GM18505 (cell line): ENCODE data around the gene CRLF1.

Source experiments
- ATAC-seq: cut with Tn5 transposase; IDR thresholded peaks from one replicate; pipeline ENCODE4 v1.9.1; 2021; ENCODE audit not compliant: unreplicated experiment
- POLR2A ChIP-seq: IDR thresholded peaks from 4 replicates; pipeline ENCODE4 v1.6.1; 2011; ENCODE audit warnings: borderline replicate concordance; ENCODE audit not compliant: insufficient read depth, insufficient read length; ENCODE audit errors: extremely low read depth

Gene CRLF1

DNA sequence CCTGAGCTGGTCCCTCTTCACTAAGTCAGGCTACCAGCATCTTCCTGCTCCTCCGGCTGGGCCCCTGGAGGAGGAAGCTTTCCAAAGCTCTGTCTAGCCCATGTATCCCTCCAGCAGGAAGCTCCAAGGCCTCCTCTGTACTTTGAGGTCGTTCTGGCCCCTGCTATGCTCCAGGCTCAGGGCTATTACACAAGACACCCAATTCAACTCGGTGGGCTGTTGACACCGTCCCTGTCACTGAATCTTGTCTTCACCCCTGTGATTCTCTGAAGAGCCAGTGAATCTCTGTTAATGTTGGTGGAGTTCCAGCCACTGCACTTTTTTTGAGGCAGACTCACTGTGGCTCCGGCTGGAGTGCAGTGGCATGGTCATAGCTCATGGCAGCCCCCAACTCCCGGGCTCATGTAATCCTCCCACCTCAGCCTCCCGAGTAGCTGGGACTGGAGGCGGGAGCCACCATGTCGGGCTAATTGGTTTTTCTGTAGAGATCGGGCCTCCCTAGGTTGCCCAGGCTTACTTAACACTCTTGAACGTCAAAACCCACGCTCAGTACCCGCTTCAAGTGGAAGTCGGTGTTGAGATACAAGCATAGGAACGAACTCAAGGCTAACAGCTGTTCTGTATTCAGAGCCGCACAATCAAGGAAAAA, 18.5 kb downstream of the CRLF1 start:
- peak; percentile 1 for ATAC-seq
- TF ChIP-seq POLR2A = no peak

DNA sequence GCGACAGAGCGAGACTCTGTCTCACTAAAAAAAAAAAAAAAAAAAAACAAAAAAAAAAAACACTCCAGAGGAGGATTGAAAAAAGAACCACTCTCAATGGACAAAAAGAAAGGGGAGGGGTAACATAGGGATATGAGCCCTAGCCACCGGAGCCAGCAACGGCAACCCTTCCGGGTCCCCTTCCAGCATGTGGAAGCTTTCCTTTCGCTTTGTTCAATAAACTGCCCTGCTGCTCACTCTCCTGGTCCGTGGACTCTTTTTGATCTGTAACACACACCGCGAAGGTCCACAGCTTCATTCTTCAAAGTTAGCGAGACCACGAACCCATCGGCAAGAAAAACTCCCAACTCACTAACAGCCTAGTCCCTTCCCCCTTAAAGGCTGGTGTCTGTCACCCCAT, 19.0 kb downstream of the CRLF1 start:
- TF ChIP-seq POLR2A = no peak
- ATAC-seq = no peak

DNA sequence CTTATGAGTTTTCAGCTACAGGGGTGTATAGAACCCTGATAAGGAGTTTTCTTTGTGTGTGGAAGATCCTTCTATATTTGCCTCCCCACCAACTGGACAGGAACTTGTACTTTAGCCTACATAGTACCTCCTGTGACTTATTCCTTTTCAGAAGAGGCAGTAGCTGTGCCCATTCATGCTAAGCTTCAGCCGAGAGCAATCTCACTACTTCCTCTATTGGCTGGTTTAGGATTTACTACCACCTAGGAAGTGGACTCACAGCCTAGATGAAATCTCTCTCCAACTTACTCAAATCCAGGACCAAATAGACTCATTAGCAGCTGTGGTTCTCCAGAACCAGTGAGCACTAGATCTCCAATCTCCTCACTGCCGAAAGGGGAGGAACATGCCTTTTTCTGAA, 20.3 kb downstream of the CRLF1 start:
- ATAC-seq = no peak

DNA sequence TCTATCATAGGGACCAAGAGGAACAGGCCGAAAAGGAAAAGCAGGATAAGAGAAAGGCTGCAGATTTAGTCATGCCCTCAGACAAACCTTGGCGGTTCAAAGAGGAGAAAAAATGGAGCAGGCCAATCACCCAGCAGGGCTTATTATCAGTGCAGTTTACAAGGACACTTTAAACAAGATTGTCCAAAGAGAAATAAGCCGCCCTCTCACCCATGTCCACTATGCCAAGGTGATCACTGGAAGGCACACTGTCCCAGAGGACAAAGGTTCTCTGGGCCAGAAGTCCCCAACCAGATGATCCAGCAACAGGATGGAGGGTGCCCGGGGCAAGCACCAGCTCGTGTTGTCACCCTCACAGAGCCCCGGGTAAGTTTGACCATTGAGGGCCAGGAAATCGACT, 26.3 kb downstream of the CRLF1 start:
- no peak for TF ChIP-seq POLR2A
- no peak for ATAC-seq

More for the DNA sequence above, 20.3 kb downstream of the CRLF1 start:
- no peak for TF ChIP-seq POLR2A

DNA sequence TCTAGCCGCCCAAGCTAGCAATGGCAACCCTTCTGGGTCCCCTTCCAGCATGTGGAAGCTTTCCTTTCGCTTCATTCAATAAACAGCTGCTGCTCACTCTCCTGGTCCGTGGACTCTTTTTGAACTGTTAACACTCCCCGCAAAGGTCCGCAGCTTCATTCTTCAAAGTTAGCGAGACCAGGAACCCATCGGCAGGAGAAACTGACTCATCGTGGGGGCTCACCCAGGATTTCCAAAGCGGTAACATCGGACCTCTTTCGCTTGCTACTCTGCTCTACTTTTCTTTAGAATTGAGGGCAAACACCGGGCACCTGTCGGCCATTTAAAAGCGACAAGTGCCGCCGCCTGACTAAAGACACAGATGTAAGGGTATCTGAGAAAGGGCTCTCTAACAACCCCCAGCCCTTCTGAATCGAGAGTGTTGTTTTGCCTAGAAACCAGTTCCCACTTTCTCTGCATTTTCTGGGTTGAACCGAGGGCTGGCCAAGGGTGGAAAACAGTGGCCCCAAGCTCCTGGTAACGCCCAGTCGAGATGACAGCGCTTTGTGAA, 29.2 kb downstream of the CRLF1 start:
- TF ChIP-seq POLR2A = no peak
- no peak for ATAC-seq

DNA sequence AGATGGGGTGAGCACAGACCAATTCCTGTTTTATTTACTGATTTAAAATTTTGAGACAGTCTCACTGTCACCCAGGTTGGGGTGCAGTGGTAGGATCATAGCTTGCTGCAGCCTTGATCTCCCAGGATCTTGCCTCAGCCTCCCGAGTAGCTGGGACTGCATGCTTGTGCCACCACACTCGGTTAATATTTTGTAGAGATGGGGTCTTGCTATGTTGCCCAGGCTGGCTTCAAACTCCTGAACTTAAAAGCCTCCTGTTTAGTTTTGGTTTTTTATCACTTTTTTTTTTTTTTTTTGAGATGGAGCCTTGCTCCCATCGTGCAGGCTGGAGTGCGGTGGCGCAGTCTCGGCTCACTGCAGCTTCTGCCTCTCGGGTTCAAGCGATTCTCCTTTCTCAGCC, 30.2 kb downstream of the CRLF1 start:
- no peak for TF ChIP-seq POLR2A
- no peak for ATAC-seq

DNA sequence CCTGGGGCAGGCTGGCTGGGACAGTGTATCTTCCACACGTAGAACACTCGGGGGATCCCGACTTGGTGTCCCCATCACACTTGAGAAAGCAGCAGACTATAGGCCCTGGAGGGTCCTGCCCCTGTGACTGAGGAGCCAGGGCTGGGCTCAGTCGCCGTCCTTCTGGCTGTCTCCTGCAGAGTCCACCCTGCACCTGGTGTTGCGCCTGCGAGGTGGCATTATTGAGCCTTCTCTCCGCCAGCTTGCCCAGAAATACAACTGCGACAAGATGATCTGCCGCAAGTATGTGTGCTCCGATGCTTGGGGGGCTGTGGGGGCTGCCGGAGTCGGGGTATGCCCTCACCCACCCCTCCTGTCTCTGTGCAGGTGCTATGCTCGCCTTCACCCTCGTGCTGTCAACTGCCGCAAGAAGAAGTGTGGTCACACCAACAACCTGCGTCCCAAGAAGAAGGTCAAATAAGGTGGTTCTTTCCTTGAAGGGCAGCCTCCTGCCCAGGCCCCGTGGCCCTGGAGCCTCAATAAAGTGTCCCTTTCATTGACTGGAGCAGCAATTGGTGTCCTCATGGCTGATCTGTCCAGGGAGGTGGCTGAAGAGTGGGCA, 31.8 kb downstream of the CRLF1 start:
- no peak for ATAC-seq
- no peak for TF ChIP-seq POLR2A

DNA sequence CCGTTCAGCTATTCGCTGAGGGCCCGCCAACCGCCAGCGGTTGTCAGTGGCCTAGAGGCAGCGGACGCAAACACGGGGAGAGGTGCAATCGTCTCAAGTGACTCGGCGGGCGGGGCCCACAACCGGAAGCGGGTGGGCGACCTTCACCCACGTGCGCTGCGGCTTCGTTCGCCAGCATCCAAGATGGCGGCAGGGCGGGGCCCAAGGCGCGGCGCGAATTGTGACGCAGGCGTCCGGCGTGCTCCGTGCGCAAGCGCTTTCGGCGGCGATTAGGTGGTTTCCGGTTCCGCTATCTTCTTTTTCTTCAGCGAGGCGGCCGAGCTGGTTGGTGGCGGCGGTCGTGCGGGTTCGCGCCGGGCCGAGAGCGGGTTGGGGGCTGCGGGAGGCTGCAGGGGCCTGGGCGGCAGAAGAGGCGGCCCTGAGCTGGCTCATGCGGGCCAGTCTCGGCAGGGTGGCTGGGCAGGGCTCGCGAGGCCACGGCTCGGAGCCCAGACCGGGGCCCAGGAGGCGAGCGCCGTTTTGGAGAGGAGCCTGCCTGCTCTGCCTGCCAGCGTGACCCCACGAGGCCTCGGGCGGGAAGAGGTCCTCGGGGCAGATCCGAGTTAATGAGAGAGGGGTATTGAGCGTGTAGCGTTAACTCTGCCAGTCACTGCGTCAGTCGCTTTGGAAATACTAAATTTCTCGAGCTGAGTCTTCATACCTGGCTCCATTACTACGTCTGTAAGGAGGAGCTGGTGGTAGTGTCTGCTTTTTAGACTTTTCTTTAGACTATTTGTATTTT, 34.8 kb downstream of the CRLF1 start, which contains the start of gene UBA52:
UBA52 (plus strand) TSS at position 294 of the 781 bp plus-strand sequence. CDS start 1,444 bp downstream, outside the sequence.
- ATAC-seq = peak; percentile 89
- TF ChIP-seq POLR2A = peak; percentile 97

DNA sequence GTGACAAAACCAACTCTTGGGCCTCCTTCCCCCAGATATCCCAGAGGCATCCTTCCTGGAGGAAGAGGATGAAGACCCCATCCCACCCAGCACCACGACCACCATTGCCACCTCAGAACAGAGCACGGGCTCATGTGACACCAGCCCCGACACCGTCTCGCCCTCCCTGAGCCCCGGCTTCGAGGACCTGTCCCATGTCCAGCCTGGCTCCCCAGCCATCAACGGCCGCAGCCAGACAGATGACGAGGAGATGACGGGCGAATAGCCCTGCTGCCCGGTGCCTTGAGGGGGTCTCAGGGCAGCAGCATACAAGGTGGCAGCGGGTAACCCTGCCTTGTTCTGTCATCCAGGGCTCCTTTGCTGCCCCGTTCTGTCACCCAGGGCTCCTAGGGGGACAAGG, 38.2 kb downstream of the CRLF1 start:
- no peak for TF ChIP-seq POLR2A
- ATAC-seq = no peak

DNA sequence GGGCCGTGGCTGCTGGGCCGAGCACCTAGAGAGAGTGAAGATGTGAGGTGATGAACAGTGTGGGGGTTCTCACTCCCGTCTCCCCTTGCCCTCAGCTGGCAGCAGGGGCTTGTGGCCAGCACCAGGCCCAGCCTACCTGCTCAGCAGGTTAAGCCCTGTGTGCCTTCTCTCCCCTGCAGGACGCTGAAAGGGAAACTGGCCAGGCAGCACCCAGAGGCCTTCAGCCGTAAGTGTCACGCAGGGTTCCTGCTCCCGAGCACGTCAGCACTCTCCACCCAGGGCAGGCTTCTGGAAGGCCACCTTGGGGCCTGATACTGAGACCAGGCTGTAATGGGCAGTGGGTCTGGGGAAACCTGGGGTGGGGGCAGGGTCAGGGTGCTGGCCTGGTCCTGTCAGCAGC, 39.6 kb downstream of the CRLF1 start:
- no peak for ATAC-seq
- no peak for TF ChIP-seq POLR2A

DNA sequence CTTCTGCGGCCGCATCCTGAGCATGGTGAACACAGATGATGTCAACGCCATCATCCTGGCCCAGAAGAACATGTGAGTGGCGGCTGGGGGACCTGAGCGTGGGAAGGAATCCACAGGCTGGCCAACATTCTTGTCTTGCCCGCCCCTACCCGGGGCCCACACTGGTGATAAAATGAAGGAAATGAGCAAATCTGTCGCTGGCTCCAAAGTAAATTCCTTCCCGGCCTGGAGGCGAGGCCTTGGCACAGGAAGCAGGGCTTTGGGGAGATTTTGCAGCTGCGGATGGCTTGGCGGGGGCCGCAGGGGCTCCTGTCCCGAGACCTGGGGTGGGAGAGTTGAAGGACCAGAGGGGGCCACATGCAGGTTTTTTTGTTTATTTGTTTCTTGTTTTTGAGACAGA, 44.5 kb downstream of the CRLF1 start:
- TF ChIP-seq POLR2A = no peak
- no peak for ATAC-seq

DNA sequence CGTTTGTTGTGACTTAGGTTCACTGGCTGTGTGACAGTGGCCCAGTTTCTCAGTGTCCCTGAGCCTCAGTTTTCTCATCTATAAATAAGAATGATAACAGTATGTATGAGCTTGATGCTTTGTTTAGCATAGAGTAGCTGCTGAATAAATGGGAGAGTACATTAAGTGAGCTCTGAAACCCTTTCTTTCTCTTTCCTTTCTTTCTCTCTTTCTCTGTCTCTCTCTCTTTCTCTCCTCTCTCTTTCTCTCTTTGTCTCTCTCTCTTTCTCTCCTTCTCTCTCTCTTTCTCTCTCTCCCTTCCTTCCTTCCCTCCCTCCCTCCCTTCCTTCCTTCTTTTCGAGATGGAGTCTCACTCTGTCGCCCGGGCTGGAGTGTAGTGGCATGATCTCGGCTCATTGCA, 46.9 kb downstream of the CRLF1 start:
- TF ChIP-seq POLR2A = no peak
- ATAC-seq = no peak

DNA sequence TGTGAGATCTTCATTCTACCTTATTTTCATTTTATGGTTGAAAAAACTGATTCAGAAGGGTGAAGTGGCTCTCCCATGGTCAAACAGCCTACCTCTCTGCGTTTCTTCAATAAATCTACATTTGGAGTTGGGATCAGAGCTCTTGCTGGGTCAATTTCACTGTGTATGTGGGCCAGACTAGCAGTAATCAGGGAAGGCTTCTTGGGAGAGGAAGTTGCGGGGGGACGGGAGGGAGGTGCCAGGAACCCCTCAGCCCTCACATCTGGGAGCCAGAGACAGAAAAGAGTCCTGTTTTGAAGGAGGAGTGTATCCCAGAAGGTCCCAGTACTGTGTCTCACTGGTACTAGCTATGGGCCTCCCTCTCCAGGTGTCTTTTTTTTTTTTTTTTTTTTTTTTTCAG, 48.0 kb downstream of the CRLF1 start:
- TF ChIP-seq POLR2A = no peak
- ATAC-seq = no peak
